SJCRH30 (cell line): ENCODE results near the gene METTL24. TPM values are rescaled to one million over a fixed set of nuclear protein-coding genes. Genes with fewer than 3 reads are reported as not detected.
"Not testable (repeated sequence)": the region's sequence is repeated elsewhere in the genome, so short reads cannot be mapped to it uniquely, and the experiment has no call there.

Source experiments
- DNase-seq, 2 experiments: peaks; one replicate each; pipeline ENCODE4 v3.0.0-alpha.2; 2015 to 2020
- H3K27ac ChIP-seq: fragments of 250-450 bp; sonication (Bioruptor Pico); 2 replicates; pipeline ENCODE4 v1.5.1; 2020; ENCODE audit warnings: mild to moderate bottlenecking, moderate library complexity
- H3K27me3 ChIP-seq: fragments of 250-450 bp; sonication (Bioruptor Pico); 2 replicates; pipeline ENCODE4 v1.5.1; 2020; ENCODE audit warnings: mild to moderate bottlenecking, moderate library complexity
- H3K36me3 ChIP-seq: fragments of 250-450 bp; sonication (Bioruptor Pico); 2 replicates; pipeline ENCODE4 v1.5.1; 2020; ENCODE audit warnings: mild to moderate bottlenecking, moderate library complexity
- H3K4me1 ChIP-seq: fragments of 250-450 bp; sonication (Bioruptor Pico); 2 replicates; pipeline ENCODE4 v1.5.1; 2020; ENCODE audit warnings: mild to moderate bottlenecking, moderate library complexity
- H3K4me3 ChIP-seq: fragments of 250-450 bp; sonication (Bioruptor Pico); 2 replicates; pipeline ENCODE4 v1.5.1; 2020; ENCODE audit warnings: mild to moderate bottlenecking, moderate library complexity
- H3K9me3 ChIP-seq: fragments of 250-450 bp; sonication (Bioruptor Pico); replicated peaks from 2 replicates; pipeline ENCODE4 v1.5.1; 2020; ENCODE audit warnings: mild to moderate bottlenecking, moderate library complexity
- total RNA-seq: library from RNA; depleted of rRNA; stranded (reverse); fragments of >200 nt; shearing (Covaris generic); gene quantifications from 2 replicates; pipeline ENCODE4 v1.2.3, GENCODE V29; 2014

The METTL24 gene
- total RNA-seq, 1 experiment from 2014 or later, result not detected

- Histone ChIP-seq H3K9me3 (no peaks in the 10 kb centered on the region), H3K4me3 (no peak overlapping the region), H3K27me3 (0 out of 2 replicates have a peak, but pooled peaks cover 4% of the 10 kb centered on the region), H3K36me3 (no peaks in the 10 kb centered on the region), H3K4me1 (no peaks in the 10 kb centered on the region), H3K27ac (no peak overlapping the region)
- no peak for DNase-seq
Observed at GRCh38 chr6:110295451-110296165, 62.5 kb downstream of the METTL24 start.

GRCh38 chr6:110287462-110288341 lies 70.4 kb downstream of the METTL24 start:
- H3K9me3 ChIP-seq, result no peaks in the 10 kb centered on the region
- no peak overlapping the region for H3K4me3 ChIP-seq
- no peak for DNase-seq
- H3K27me3 ChIP-seq, result no peaks in the 10 kb centered on the region
- H3K36me3 ChIP-seq, result no peaks in the 10 kb centered on the region
- no peak overlapping the region for H3K27ac ChIP-seq
- H3K4me1 ChIP-seq, result no peaks in the 10 kb centered on the region

GRCh38 chr6:110285306-110286060 lies 72.7 kb downstream of the METTL24 start:
- Histone ChIP-seq H3K4me1 (no peaks in the 10 kb centered on the region), H3K27ac (no peak overlapping the region), H3K4me3 (no peak overlapping the region), H3K9me3 (no peaks in the 10 kb centered on the region), H3K27me3 (no peaks in the 10 kb centered on the region), H3K36me3 (no peaks in the 10 kb centered on the region)
- no peak for DNase-seq

GRCh38 chr6:110284855-110285254 lies 73.3 kb downstream of the METTL24 start:
- no peaks in the 10 kb centered on the region for H3K4me1 ChIP-seq
- H3K4me3 ChIP-seq, result no peak overlapping the region
- no peaks in the 10 kb centered on the region for H3K9me3 ChIP-seq
- H3K27me3 ChIP-seq, result no peaks in the 10 kb centered on the region
- no peaks in the 10 kb centered on the region for H3K36me3 ChIP-seq
- H3K27ac ChIP-seq, result no peak overlapping the region
- no peak for DNase-seq

GRCh38 chr6:110283657-110284056 lies 74.5 kb downstream of the METTL24 start:
- H3K27me3 ChIP-seq, result no peaks in the 10 kb centered on the region
- no peak for DNase-seq
- H3K4me3 ChIP-seq, result no peak overlapping the region
- H3K27ac ChIP-seq, result no peak overlapping the region
- H3K9me3 ChIP-seq, result no peaks in the 10 kb centered on the region
- no peaks in the 10 kb centered on the region for H3K36me3 ChIP-seq
- no peaks in the 10 kb centered on the region for H3K4me1 ChIP-seq

- Histone ChIP-seq H3K9me3 (no peaks in the 10 kb centered on the region), H3K36me3 (no peaks in the 10 kb centered on the region), H3K27ac (no peak overlapping the region), H3K4me1 (no peaks in the 10 kb centered on the region), H3K4me3 (no peak overlapping the region), H3K27me3 (no peaks in the 10 kb centered on the region)
- DNase-seq, result no peak
Observed at GRCh38 chr6:110282412-110282811, 75.7 kb downstream of the METTL24 start.

GRCh38 chr6:110277100-110277665 lies 81.0 kb downstream of the METTL24 start:
- DNase-seq, result no peak
- H3K4me1 ChIP-seq, result no peaks in the 10 kb centered on the region
- no peak overlapping the region for H3K4me3 ChIP-seq
- H3K9me3 ChIP-seq, result no peaks in the 10 kb centered on the region
- H3K27ac ChIP-seq, result no peak overlapping the region
- H3K27me3 ChIP-seq, result no peaks in the 10 kb centered on the region
- H3K36me3 ChIP-seq, result no peaks in the 10 kb centered on the region

- not testable (repeated sequence) for H3K27ac ChIP-seq, DNase-seq, H3K4me1 ChIP-seq, H3K36me3 ChIP-seq, H3K9me3 ChIP-seq, H3K4me3 ChIP-seq, H3K27me3 ChIP-seq
Observed at GRCh38 chr6:110272781-110273180, 85.4 kb downstream of the METTL24 start.

GRCh38 chr6:110271732-110272022 lies 86.5 kb downstream of the METTL24 start:
- H3K27ac ChIP-seq, result no peak overlapping the region
- H3K27me3 ChIP-seq, result no peaks in the 10 kb centered on the region; the same call in 1 of the 2 replicates

GRCh38 chr6:110270165-110270564 lies 88.0 kb downstream of the METTL24 start:
- DNase-seq, result no peak
- no peak overlapping the region for H3K4me3 ChIP-seq

More at GRCh38 chr6:110271732-110272022, 86.5 kb downstream of the METTL24 start:
- DNase-seq, result no peak
- no peaks in the 10 kb centered on the region for H3K9me3 ChIP-seq
- H3K4me1 ChIP-seq, result no peaks in the 10 kb centered on the region
- no peaks in the 10 kb centered on the region for H3K36me3 ChIP-seq
- no peak overlapping the region for H3K4me3 ChIP-seq

GRCh38 chr6:110269623-110270022 lies 88.5 kb downstream of the METTL24 start:
- no peak for DNase-seq
- Histone ChIP-seq H3K9me3 (no peaks in the 10 kb centered on the region), H3K27me3 (no peaks in the 10 kb centered on the region; the same call in 1 of the 2 replicates), H3K4me3 (no peak overlapping the region), H3K36me3 (no peaks in the 10 kb centered on the region), H3K4me1 (no peaks in the 10 kb centered on the region), H3K27ac (no peak overlapping the region)

More at GRCh38 chr6:110270165-110270564, 88.0 kb downstream of the METTL24 start:
- Histone ChIP-seq H3K9me3 (no peaks in the 10 kb centered on the region), H3K27me3 (no peaks in the 10 kb centered on the region; the same call in 1 of the 2 replicates), H3K27ac (no peak overlapping the region), H3K36me3 (no peaks in the 10 kb centered on the region), H3K4me1 (no peaks in the 10 kb centered on the region)

GRCh38 chr6:110266996-110267395 lies 91.2 kb downstream of the METTL24 start:
- H3K9me3 ChIP-seq, result no peaks in the 10 kb centered on the region
- no peaks in the 10 kb centered on the region for H3K36me3 ChIP-seq
- no peaks in the 10 kb centered on the region; the same call in 1 of the 2 replicates for H3K27me3 ChIP-seq
- no peaks in the 10 kb centered on the region for H3K4me1 ChIP-seq
- DNase-seq, result no peak
- H3K4me3 ChIP-seq, result no peak overlapping the region
- H3K27ac ChIP-seq, result no peak overlapping the region

GRCh38 chr6:110265273-110265672 lies 92.9 kb downstream of the METTL24 start:
- Histone ChIP-seq H3K4me1 (no peaks in the 10 kb centered on the region), H3K36me3 (no peaks in the 10 kb centered on the region), H3K9me3 (no peaks in the 10 kb centered on the region), H3K27me3 (no peaks in the 10 kb centered on the region; the same call in 1 of the 2 replicates), H3K4me3 (no peak overlapping the region), H3K27ac (no peak overlapping the region)
- no peak for DNase-seq

GRCh38 chr6:110256366-110256765 lies 101.8 kb downstream of the METTL24 start:
- DNase-seq, result no peak
- Histone ChIP-seq H3K36me3 (no peaks in the 10 kb centered on the region), H3K27ac (no peak overlapping the region), H3K27me3 (no peaks in the 10 kb centered on the region), H3K4me3 (no peak overlapping the region), H3K9me3 (no peaks in the 10 kb centered on the region), H3K4me1 (no peaks in the 10 kb centered on the region)
